ENCODE measurements around the gene MKRN1. TPM values are rescaled to one million over a fixed set of nuclear protein-coding genes. Genes with fewer than 3 reads are reported as not detected.
"Not testable (repeated sequence)": the region's sequence is repeated elsewhere in the genome, so short reads cannot be mapped to it uniquely, and the experiment has no call there.

Gene MKRN1
- total RNA-seq, 1 donor from 2014 or later, result 67.9 TPM

DNA sequence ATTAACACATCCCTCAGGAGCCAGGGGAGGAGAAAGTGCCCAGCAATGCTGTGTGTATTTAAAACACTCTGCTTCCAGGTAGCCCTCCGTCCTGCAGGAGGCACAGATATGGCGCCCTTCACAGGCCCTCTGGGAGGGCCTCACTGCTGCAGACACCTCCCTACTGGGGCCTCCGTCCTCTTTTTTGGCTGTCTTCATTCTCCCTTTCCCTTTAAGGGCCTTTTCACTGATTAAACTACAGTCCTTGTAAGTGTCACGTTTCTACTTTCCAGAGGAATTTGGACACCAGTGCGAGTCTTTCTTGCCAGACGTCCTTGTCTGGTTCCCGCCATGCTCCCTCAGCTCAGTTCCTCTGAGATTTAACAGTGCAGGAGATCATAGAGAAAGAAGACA is 39.7 kb upstream of the MKRN1 start:
- no peak for DNase-seq (ENCODE audit: low spot score)
- Mint-ChIP-seq H3K4me3 (ENCODE audit: unreplicated experiment) (no peak overlapping the region), H3K27ac (ENCODE audit: unreplicated experiment) (peak overlapping the region; percentile 68), H3K36me3 (ENCODE audit: low read depth) (no peaks in the 10 kb centered on the region), H3K4me1 (ENCODE audit: low read depth) (peaks cover 16% of the 10 kb centered on the region), H3K9me3 (ENCODE audit: low read depth) (no peaks in the 10 kb centered on the region), H3K27me3 (ENCODE audit: low read depth) (no peaks in the 10 kb centered on the region)
- TF ChIP-seq, protein P1, sequence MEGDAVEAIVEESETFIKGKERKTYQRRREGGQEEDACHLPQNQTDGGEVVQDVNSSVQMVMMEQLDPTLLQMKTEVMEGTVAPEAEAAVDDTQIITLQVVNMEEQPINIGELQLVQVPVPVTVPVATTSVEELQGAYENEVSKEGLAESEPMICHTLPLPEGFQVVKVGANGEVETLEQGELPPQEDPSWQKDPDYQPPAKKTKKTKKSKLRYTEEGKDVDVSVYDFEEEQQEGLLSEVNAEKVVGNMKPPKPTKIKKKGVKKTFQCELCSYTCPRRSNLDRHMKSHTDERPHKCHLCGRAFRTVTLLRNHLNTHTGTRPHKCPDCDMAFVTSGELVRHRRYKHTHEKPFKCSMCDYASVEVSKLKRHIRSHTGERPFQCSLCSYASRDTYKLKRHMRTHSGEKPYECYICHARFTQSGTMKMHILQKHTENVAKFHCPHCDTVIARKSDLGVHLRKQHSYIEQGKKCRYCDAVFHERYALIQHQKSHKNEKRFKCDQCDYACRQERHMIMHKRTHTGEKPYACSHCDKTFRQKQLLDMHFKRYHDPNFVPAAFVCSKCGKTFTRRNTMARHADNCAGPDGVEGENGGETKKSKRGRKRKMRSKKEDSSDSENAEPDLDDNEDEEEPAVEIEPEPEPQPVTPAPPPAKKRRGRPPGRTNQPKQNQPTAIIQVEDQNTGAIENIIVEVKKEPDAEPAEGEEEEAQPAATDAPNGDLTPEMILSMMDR (IDR thresholded peaks at IDR 0.05), result no peak

DNA sequence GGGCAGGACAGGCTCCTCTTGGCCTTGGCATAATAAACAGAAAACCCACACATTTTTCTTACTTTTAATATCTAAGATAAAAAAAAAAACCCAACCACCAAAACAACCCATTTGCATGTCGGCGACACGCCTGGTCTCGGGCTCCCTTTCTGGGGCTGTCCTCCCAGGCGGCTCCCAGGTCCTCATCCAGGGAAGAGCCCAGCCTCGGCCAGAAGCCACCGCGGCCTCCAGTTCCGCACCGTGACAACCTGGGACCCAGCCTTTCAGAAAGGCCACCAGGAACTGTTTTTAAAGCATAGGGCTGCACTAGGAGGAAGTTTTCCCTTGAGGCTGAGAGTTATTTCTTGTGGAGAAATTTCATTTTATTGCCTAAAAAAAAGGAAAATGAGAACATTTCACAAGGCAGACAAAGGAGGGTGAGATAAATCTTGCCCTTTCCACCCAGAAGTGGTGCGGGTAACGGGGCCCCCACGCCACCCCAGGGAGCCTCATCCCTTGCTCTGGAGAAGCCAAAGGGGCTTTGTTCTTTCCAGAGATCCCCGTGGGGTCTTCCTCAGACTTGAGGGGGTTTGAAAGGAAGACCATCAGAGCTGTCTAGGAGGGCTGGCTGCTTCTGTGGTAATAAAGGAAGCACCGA is 39.2 kb upstream of the MKRN1 start:
- Mint-ChIP-seq H3K27ac (ENCODE audit: unreplicated experiment) (no peak overlapping the region), H3K36me3 (ENCODE audit: low read depth) (no peaks in the 10 kb centered on the region), H3K4me3 (ENCODE audit: unreplicated experiment) (no peak overlapping the region), H3K9me3 (ENCODE audit: low read depth) (no peaks in the 10 kb centered on the region), H3K27me3 (ENCODE audit: low read depth) (no peaks in the 10 kb centered on the region), H3K4me1 (ENCODE audit: low read depth) (peaks cover 16% of the 10 kb centered on the region)
- no peak for DNase-seq (ENCODE audit: low spot score)
- TF ChIP-seq, protein P1 (IDR thresholded peaks at IDR 0.05), result no peak

DNA sequence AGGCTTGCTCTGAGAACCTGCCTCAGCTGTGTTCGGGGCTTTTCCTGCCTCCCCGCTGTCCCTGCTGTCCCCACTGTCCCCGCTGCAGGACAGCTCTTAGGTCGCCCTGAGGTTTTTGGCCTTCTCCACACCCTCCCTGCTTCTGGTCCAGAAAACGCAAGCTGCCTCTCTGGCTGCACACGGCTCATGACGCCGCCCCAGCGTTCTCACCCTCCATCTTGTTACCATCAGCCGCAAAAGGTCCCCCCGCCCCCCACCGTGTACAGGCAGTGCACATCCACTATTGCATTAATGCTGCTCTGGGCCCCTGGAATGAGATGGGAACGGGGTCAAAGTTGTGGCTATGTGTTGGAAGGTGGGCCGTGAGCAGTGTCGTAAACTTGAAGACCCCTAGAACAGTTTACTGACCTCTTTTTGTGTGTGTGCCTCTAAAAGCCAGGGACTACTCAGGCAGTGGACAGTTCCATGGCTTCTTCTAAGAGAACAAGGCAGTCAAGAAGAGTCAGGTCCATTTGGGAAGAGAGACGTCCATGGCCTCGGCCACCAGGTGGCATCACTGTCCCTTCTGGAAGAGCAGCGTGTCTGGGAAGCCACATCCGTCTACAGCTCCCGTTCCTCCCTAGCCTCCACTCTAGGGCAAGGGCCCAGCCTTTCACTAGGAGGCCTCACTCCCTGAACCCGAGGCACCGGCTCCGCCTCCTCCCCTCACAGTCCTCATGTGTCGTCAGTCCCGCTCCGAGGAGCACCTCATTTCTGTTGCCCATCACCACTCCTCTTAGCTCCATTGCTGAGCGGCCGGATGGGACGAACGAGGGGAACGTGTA is 38.5 kb upstream of the MKRN1 start:
- TF ChIP-seq, protein P1 (IDR thresholded peaks at IDR 0.05), result peak; percentile 93
- no peak overlapping the region for H3K4me3 Mint-ChIP-seq (ENCODE audit: unreplicated experiment)
- H3K27ac Mint-ChIP-seq (ENCODE audit: unreplicated experiment), result no peak overlapping the region
- peaks cover 16% of the 10 kb centered on the region for H3K4me1 Mint-ChIP-seq (ENCODE audit: low read depth)
- no peaks in the 10 kb centered on the region for H3K36me3 Mint-ChIP-seq (ENCODE audit: low read depth)
- H3K9me3 Mint-ChIP-seq (ENCODE audit: low read depth), result no peaks in the 10 kb centered on the region
- no peaks in the 10 kb centered on the region for H3K27me3 Mint-ChIP-seq (ENCODE audit: low read depth)
- DNase-seq (ENCODE audit: low spot score), result no peak

DNA sequence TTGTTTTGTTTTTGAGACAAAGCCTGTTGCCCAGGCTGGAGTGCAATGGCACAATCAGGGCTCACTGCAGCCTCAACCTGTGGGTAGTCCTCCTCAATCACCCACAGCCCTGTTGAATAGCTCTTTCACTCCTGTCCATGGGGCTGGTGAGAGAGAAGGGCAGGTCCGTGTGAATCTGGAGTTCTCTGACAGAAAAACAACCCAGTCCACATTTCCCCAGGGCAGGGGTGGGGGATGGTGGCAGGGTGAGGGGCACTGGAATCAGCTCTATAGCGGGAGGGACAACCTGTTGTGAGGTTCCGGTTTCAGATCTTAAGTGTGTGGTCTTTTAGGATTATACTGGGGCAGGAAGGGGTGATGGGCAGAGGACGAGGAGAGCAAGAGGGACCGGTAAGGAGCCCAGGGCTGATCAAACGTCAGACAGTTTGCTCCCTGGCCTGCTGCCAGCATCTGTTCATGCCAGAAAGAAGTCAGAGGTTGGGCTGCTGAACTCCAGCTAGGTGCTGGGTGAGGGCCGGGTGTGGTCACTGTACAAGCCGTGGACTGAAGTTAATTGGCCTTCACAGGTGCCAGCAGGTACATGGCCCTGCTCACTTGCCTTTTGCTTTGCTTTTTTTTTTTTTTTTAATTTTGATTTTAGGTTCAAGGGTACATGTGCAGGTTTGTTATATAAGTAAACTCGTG is 33.2 kb upstream of the MKRN1 start:
- no peaks in the 10 kb centered on the region for H3K27me3 Mint-ChIP-seq (ENCODE audit: low read depth)
- no peak overlapping the region for H3K4me3 Mint-ChIP-seq (ENCODE audit: unreplicated experiment)
- no peaks in the 10 kb centered on the region for H3K36me3 Mint-ChIP-seq (ENCODE audit: low read depth)
- TF ChIP-seq, protein P1 (IDR thresholded peaks at IDR 0.05), result no peak
- H3K4me1 Mint-ChIP-seq (ENCODE audit: low read depth), result peaks cover 5% of the 10 kb centered on the region
- H3K9me3 Mint-ChIP-seq (ENCODE audit: low read depth), result no peaks in the 10 kb centered on the region
- no peak for DNase-seq (ENCODE audit: low spot score)
- peak overlapping the region; percentile 22 for H3K27ac Mint-ChIP-seq (ENCODE audit: unreplicated experiment)

DNA sequence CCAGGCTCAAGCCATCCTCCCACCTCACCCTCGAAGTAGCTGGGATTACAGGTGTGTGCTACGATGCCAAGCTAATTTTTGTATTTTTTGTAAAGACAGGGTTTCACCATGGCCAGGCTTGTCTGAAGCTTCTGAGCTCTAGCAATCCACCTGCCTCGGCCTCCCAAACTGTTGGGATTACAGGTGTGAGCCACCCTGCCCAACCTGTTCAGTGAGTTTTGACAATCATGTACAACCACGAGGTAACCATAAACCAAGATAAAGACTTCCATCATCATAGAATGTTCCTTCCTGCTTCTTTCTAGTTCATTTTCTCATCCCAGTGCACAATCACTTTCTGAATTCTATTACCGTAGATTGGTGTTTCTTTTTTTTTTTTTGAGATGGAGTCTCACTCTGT is 30.5 kb upstream of the MKRN1 start:
- Mint-ChIP-seq H3K27ac (ENCODE audit: unreplicated experiment) (no peak overlapping the region), H3K9me3 (ENCODE audit: low read depth) (no peaks in the 10 kb centered on the region), H3K4me1 (ENCODE audit: low read depth) (peaks cover 17% of the 10 kb centered on the region), H3K4me3 (ENCODE audit: unreplicated experiment) (no peak overlapping the region), H3K27me3 (ENCODE audit: low read depth) (no peaks in the 10 kb centered on the region), H3K36me3 (ENCODE audit: low read depth) (no peaks in the 10 kb centered on the region)
- DNase-seq (ENCODE audit: low spot score), result no peak
- TF ChIP-seq, protein P1 (IDR thresholded peaks at IDR 0.05), result no peak

DNA sequence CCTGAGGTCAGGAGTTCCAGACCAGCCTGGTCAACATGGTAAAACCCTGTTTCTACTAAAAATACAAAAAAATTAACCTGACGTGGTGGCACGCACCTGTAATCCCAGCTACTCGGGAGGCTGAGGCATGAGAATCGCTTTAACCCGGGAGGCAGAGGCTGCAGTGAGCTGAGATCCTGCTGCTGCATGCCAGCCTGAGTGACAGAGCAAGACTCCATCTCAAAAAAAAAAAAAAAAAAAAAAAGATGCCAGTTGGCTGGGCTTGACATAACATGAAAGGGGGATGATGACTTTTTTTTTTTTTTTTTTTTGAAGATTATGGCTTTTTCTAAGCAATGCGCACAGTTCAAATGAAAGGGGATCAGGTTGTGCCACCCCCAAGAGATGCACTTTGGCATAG is 28.3 kb upstream of the MKRN1 start:
- H3K4me1 Mint-ChIP-seq (ENCODE audit: low read depth), result peaks cover 16% of the 10 kb centered on the region
- H3K4me3 Mint-ChIP-seq (ENCODE audit: unreplicated experiment); DNase-seq (ENCODE audit: low spot score); H3K9me3 Mint-ChIP-seq (ENCODE audit: low read depth); H3K36me3 Mint-ChIP-seq (ENCODE audit: low read depth); H3K27ac Mint-ChIP-seq (ENCODE audit: unreplicated experiment); H3K27me3 Mint-ChIP-seq (ENCODE audit: low read depth): not testable (repeated sequence)
